Neural cell (in vitro differentiated cells): ENCODE results near the gene NOC3L. TPM values are rescaled to one million over a fixed set of nuclear protein-coding genes. Genes with fewer than 3 reads are reported as not detected.
A peak's percentile ranks its signal among the peaks of the same experiment; 100 is the strongest.

Experiments used
- H2AFZ ChIP-seq: fragments of 200-600, 300-800 bp; sonication (generic), shearing (Covaris generic); 2 replicates; pipeline ENCODE4 v1.6.0; 2014; ENCODE audit warnings: low read depth, mild to moderate bottlenecking, antibody characterized with exemption, low read length, moderate library complexity
- H3F3A ChIP-seq: fragments of 200-600 bp; shearing (Covaris generic); 2 replicates; pipeline ENCODE4 v1.6.1; 2016; ENCODE audit warnings: mild to moderate bottlenecking, moderate library complexity, mixed read lengths, antibody characterized with exemption, low read length; ENCODE audit not compliant: insufficient read depth, poor library complexity, severe bottlenecking
- H3K27ac ChIP-seq: fragments of 200-600, 300-800 bp; sonication (generic), shearing (Covaris generic); 2 replicates; pipeline ENCODE4 v1.5.1; 2014; ENCODE audit warnings: mild to moderate bottlenecking, low read length, moderate library complexity
- H3K27me3 ChIP-seq: fragments of 300-800, 200-600 bp; sonication (generic), shearing (Covaris generic); 2 replicates; pipeline ENCODE4 v1.6.0; 2014; ENCODE audit warnings: mild to moderate bottlenecking, low read depth, low read length, moderate library complexity; ENCODE audit not compliant: insufficient read depth
- H3K36me3 ChIP-seq: fragments of 300-800, 200-600 bp; sonication (generic), shearing (Covaris generic); 2 replicates; pipeline ENCODE4 v1.5.1; 2014; ENCODE audit warnings: mild to moderate bottlenecking, antibody characterized with exemption, low read length, moderate library complexity; ENCODE audit not compliant: insufficient read depth
- H3K4me2 ChIP-seq: fragments of 300-800, 200-600 bp; sonication (generic), shearing (Covaris generic); 2 replicates; pipeline ENCODE4 v1.6.0; 2014; ENCODE audit warnings: mild to moderate bottlenecking, low read length
- H3K4me3 ChIP-seq: fragments of 300-800, 200-600 bp; sonication (generic), shearing (Covaris generic); 2 replicates; pipeline ENCODE4 v1.5.1; 2014; ENCODE audit warnings: mild to moderate bottlenecking, low read length, moderate library complexity
- H3K79me2 ChIP-seq: fragments of 200-600 bp; shearing (Covaris generic); replicated peaks from 2 replicates; pipeline ENCODE4 v1.6.0; 2014; ENCODE audit warnings: mild to moderate bottlenecking, low read length, moderate library complexity; ENCODE audit not compliant: insufficient read depth
- H3K9ac ChIP-seq: fragments of 300-800, 200-600 bp; sonication (generic), shearing (Covaris generic); 2 replicates; pipeline ENCODE4 v1.6.1; 2016; ENCODE audit warnings: mild to moderate bottlenecking, low read length, mixed read lengths
- H3K9me2 ChIP-seq: fragments of 200-600 bp; shearing (Covaris generic); 2 replicates; pipeline ENCODE4 v1.6.1; 2016; ENCODE audit warnings: mild to moderate bottlenecking, low read length, mixed read lengths; ENCODE audit not compliant: insufficient read depth
- H3K9me3 ChIP-seq: fragments of 200-600, 300-800 bp; sonication (generic), shearing (Covaris generic); 2 replicates; pipeline ENCODE4 v1.6.1; 2016; ENCODE audit warnings: mild to moderate bottlenecking, mixed run types, low read length, moderate library complexity, mixed read lengths
- H4K20me1 ChIP-seq: fragments of 200-600 bp; shearing (Covaris generic); 2 replicates; pipeline ENCODE4 v1.6.1; 2016; ENCODE audit warnings: mild to moderate bottlenecking, mixed run types; ENCODE audit not compliant: insufficient read depth
- EP300 ChIP-seq: fragments of 450-650 bp; conservative IDR thresholded peaks from 2 replicates; pipeline ENCODE4 v1.6.1; 2014; ENCODE audit warnings: antibody characterized with exemption, mild to moderate bottlenecking, moderate library complexity; ENCODE audit not compliant: poor library complexity, severe bottlenecking
- EZH2 ChIP-seq: fragments of 200-600, 300-800 bp; shearing (Covaris generic), sonication (generic); IDR thresholded peaks from 2 replicates; pipeline ENCODE4 v1.6.1; 2014; ENCODE audit warnings: antibody characterized with exemption, low read length, borderline replicate concordance, mild to moderate bottlenecking; ENCODE audit not compliant: insufficient read depth, poor library complexity, severe bottlenecking
- MXI1 ChIP-seq: fragments of 450-650 bp; conservative IDR thresholded peaks from 2 replicates; pipeline ENCODE4 v1.6.1; 2014; ENCODE audit warnings: antibody characterized with exemption, mild to moderate bottlenecking; ENCODE audit not compliant: poor library complexity, severe bottlenecking
- POLR2AphosphoS5 ChIP-seq: IDR thresholded peaks from 2 replicates; pipeline ENCODE4 v1.6.1; 2012
- RAD21 ChIP-seq: fragments of 450-650 bp; conservative IDR thresholded peaks from 2 replicates; pipeline ENCODE4 v1.6.1; 2014; ENCODE audit warnings: antibody characterized with exemption, mild to moderate bottlenecking, moderate library complexity
- polyA plus RNA-seq: library from polyadenylated mRNA; depleted of rRNA; stranded (reverse); fragments of >200 nt; gene quantifications from 2 replicates; pipeline ENCODE4 v1.2.3, GENCODE V29; 2014
- TF ChIP-seq, protein P1 (sequence below): IDR thresholded peaks from 2 replicates; pipeline ENCODE4 v1.6.1; 2012; ENCODE audit warnings: borderline replicate concordance
- TF ChIP-seq, protein P2 (sequence below): fragments of 450-650 bp; IDR thresholded peaks from 2 replicates; pipeline ENCODE4 v1.5.1; 2014; ENCODE audit warnings: antibody characterized with exemption, mild to moderate bottlenecking, moderate library complexity; ENCODE audit not compliant: poor library complexity, severe bottlenecking

The NOC3L gene
- polyA plus RNA-seq, 1 donor from 2014 or later, result 8.3 TPM

DNA sequence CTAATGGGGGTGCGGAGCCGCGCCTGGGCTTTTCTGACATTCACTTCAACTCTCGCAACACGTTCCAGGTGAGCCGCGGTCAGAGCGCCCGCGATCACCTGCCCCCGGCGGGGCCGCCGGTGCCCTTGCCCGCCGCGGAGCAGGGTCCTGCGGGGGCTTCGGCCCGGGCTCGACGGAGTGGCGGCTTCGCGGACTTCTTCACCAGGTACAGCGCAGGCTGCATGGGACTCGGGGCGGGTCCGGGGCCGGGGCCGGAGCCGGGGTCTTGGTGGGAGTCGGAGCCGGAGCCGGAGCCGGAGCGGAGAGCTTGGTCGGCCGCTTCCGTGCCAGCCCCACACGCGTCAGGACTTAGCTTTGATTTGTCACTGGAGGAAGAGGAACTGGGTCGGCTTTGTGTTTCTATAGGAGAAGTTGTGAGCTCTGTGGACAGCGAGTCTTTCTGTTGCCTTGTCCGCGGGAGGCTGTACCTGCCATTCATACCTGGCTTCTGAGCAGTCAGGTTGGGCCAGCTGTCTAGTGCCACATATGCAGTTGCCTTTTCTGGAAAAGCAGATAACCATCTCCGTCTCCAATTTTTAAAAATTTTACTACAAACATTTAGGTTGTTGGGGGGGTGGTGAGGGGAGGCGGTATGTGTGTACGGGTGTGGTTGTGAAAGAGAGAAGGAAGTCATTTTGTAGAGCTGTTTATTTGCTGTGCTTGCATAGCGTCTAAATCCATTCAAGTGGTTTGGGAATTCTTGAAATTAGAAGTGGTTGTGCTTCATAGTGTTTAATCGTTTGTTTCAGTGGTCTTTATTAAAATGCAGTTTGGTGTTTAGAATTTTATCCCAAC lies 40.9 kb upstream of the NOC3L start:
- peaks cover 6% of the 10 kb centered on the region for H3F3A ChIP-seq
- no peaks in the 10 kb centered on the region for H3K9me3 ChIP-seq
- H2AFZ ChIP-seq, result peak overlapping the region; percentile 46
- H3K4me3 ChIP-seq, result peak overlapping the region; percentile 97
- peak overlapping the region; percentile 89 for H3K9ac ChIP-seq
- peaks cover 40% of the 10 kb centered on the region for H3K79me2 ChIP-seq
- H3K4me2 ChIP-seq, result peak overlapping the region; percentile 73
- no peaks in the 10 kb centered on the region for H3K27me3 ChIP-seq
- peak overlapping the region; percentile 83 for H3K27ac ChIP-seq
- no peaks in the 10 kb centered on the region for H3K9me2 ChIP-seq
- TF ChIP-seq MXI1, result peak; percentile 11
- no peak for TF ChIP-seq EZH2
- no peaks in the 10 kb centered on the region for H3K36me3 ChIP-seq
- H4K20me1 ChIP-seq, result no peaks in the 10 kb centered on the region

DNA sequence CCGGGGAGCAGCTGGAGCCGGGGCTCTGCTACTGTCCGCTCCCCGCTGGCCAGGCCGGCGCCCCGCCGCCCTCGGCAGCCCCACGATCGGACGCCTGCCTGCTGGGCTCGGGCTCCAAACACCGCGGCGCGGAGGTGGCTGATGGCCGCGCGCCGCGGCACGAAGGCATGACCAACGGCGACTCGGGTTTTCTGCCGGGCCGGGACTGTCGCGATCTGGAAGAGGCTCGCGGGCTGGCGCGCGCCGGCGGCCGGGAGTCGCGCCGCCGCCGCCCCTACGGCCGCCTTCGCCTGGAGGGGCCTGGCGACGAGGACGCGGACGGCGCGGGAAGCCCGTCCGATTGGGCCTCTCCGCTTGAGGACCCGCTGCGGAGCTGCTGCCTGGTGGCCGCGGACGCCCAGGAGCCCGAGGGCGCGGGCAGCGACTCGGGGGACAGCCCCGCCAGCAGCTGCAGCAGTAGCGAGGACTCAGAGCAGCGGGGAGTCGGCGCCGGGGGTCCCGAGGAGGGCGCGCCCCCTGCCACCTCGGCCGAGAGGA lies 40.2 kb upstream of the NOC3L start:
- H3F3A ChIP-seq, result peaks cover 6% of the 10 kb centered on the region
- peak overlapping the region; percentile 97 for H3K4me3 ChIP-seq
- H3K4me2 ChIP-seq, result no peak overlapping the region
- H3K9me3 ChIP-seq, result no peaks in the 10 kb centered on the region
- H3K36me3 ChIP-seq, result no peaks in the 10 kb centered on the region
- no peaks in the 10 kb centered on the region for H3K27me3 ChIP-seq
- H3K27ac ChIP-seq, result peak overlapping the region; percentile 83
- H3K79me2 ChIP-seq, result peaks cover 33% of the 10 kb centered on the region
- TF ChIP-seq, protein P1, sequence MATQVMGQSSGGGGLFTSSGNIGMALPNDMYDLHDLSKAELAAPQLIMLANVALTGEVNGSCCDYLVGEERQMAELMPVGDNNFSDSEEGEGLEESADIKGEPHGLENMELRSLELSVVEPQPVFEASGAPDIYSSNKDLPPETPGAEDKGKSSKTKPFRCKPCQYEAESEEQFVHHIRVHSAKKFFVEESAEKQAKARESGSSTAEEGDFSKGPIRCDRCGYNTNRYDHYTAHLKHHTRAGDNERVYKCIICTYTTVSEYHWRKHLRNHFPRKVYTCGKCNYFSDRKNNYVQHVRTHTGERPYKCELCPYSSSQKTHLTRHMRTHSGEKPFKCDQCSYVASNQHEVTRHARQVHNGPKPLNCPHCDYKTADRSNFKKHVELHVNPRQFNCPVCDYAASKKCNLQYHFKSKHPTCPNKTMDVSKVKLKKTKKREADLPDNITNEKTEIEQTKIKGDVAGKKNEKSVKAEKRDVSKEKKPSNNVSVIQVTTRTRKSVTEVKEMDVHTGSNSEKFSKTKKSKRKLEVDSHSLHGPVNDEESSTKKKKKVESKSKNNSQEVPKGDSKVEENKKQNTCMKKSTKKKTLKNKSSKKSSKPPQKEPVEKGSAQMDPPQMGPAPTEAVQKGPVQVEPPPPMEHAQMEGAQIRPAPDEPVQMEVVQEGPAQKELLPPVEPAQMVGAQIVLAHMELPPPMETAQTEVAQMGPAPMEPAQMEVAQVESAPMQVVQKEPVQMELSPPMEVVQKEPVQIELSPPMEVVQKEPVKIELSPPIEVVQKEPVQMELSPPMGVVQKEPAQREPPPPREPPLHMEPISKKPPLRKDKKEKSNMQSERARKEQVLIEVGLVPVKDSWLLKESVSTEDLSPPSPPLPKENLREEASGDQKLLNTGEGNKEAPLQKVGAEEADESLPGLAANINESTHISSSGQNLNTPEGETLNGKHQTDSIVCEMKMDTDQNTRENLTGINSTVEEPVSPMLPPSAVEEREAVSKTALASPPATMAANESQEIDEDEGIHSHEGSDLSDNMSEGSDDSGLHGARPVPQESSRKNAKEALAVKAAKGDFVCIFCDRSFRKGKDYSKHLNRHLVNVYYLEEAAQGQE, result no peak
- TF ChIP-seq POLR2AphosphoS5, result no peak
- TF ChIP-seq MXI1, result peak; percentile 34
- no peak for TF ChIP-seq RAD21
- TF ChIP-seq EP300, result no peak
- TF ChIP-seq, protein P2, sequence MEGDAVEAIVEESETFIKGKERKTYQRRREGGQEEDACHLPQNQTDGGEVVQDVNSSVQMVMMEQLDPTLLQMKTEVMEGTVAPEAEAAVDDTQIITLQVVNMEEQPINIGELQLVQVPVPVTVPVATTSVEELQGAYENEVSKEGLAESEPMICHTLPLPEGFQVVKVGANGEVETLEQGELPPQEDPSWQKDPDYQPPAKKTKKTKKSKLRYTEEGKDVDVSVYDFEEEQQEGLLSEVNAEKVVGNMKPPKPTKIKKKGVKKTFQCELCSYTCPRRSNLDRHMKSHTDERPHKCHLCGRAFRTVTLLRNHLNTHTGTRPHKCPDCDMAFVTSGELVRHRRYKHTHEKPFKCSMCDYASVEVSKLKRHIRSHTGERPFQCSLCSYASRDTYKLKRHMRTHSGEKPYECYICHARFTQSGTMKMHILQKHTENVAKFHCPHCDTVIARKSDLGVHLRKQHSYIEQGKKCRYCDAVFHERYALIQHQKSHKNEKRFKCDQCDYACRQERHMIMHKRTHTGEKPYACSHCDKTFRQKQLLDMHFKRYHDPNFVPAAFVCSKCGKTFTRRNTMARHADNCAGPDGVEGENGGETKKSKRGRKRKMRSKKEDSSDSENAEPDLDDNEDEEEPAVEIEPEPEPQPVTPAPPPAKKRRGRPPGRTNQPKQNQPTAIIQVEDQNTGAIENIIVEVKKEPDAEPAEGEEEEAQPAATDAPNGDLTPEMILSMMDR, result no peak
- no peaks in the 10 kb centered on the region for H4K20me1 ChIP-seq
- peak overlapping the region; percentile 89 for H3K9ac ChIP-seq
- H3K9me2 ChIP-seq, result no peaks in the 10 kb centered on the region
- H2AFZ ChIP-seq, result peak overlapping the region; percentile 46
